SHP77 (cell line): Measurements from ENCODE around the gene AGMO.

ENCODE experiments used
- DNase-seq, 2 experiments: peaks; one replicate each; lab custom pipeline; 2025; lab: John Stamatoyannopoulos, UW

AGMO gene

DNA sequence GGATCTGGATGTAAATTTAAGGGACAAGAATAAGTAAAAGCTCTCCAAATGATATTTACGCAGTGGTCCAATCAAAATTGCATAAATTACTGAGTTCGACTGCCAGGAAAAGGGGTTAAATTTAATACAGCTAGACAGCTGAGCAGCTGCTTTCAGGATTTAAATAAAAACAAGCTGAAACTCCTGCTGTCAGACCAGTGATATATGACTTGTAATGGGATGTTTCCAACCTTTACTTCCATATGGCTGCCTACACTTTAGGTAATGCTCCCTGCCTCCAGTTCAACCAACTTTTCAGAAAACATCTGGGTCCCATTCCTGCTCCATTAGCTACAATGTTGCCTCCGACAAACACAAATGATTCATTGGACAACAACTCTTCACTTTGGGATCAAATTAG, 333.0 kb downstream of the AGMO start:
- peak in 1 of 2 experiments; percentile 7 for DNase-seq

DNA sequence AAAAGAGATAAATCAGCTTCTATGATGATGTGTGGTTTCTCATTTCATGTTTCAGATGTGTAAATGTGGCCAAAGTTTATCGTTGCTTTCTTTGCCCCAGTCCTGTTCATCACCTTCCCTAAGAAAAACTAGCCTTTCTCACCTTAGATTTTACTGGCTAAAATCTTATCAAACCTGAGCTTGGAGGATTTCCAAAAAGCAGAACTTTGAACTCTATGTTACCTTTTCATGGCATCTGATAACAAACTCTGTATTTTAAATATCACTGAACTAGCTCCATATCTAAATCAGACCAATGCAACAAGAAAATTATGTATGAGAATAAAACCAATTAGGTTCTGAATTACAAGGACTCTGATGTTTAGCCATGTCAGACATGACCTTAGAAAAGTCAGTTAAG, 335.8 kb downstream of the AGMO start:
- no peak for DNase-seq

DNA sequence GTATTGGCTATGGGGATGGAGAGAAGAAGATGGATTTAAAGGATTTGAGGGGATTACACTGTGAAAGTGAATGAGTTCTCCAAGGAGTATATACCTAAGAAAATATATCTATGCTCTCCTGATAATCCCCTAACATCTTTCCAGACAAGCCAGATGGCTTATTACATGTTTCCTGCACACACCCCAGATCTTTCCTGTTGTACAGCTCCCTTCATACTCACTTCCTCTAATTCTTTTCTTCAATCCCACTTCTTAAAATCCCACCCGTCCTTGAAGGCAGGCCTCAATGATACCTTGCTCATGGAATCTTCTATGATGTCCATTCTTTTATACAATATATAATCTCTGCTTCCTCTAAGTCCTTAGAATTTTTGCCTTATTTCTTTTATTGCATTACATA, 342.1 kb downstream of the AGMO start:
- no peak for DNase-seq

- DNase-seq = no peak
Measured at GRCh38 chr7:15218261-15218660, 343.6 kb downstream of the AGMO start.

- no peak for DNase-seq
Measured at GRCh38 chr7:15215616-15216015, 346.2 kb downstream of the AGMO start.

- no peak for DNase-seq
Measured at GRCh38 chr7:15214976-15215375, 346.8 kb downstream of the AGMO start.

DNA sequence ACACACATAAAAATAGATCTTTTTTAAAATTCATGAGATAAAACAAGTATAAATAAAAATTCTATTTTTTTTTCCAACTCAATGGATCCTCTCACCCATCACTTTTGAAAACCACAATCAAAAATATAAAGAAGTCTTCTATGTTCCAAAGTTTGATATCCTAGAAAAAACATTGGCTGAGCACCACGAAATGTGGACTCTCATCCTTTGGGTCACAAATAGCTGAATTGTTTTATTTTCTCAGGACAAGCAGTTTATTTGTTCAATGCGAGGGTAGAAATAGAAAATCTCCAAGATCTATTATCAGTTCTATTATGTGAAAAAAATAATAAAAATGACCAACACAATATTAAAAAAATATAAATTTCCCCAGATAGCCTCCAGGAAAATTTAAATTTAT, 348.7 kb downstream of the AGMO start:
- DNase-seq = no peak

DNA sequence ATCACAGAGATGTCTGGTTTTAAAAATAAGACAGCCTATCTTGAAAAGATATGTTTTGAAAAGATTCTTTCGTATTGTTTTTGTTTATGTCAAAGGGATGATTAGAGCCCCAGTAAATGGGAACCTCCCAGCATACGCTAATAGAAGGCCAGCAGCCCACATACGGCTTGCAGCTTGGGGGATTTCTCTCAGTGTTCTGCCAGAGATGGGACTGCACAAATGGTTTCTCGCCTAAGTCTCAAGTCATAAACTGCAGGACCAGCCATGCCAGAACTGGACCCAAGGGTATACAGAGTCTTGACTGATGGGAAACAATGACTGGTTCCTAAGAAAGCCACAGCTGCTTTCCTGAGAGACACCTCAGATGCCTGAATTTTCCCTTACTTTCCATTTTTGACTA, 352.4 kb downstream of the AGMO start:
- DNase-seq = no peak

DNA sequence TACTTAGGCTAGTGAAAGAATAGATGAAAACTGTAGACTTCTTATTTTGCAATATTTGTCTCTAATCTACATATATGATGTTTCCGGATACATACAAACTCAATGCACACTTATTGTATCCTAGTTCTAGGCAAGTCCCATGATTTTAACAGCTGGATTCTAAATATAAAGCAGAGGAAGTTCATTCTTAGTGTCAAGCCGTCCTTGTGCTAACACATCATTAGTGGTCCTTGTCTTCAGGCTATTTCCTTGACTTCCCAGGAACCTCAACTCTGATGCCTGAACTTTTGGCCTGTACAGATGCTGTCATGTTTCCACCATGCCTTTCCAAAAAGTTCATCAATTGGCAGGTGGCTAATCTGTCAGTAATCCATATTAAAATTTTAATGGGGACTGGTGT, 357.4 kb downstream of the AGMO start:
- DNase-seq = no peak

DNA sequence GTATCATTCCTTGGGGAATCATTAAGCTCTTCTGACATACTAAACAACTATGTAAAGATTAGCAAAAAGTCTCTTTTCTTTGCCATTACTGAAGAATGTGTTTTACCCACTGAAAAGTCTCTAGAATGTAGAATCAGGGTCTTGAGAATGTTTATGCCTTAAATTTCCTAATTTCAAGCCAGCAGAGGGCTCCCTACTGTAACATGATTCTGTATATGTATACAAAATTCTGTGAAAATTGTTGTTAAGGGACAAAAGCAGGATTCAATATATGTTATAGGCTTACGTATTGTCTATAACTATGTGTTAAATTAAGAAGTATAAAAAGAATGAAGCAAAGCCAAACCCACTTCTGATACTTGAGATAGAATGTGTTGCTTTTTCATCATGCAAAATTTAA, 362.3 kb downstream of the AGMO start:
- DNase-seq = peak in 1 of 2 experiments; percentile 16

DNA sequence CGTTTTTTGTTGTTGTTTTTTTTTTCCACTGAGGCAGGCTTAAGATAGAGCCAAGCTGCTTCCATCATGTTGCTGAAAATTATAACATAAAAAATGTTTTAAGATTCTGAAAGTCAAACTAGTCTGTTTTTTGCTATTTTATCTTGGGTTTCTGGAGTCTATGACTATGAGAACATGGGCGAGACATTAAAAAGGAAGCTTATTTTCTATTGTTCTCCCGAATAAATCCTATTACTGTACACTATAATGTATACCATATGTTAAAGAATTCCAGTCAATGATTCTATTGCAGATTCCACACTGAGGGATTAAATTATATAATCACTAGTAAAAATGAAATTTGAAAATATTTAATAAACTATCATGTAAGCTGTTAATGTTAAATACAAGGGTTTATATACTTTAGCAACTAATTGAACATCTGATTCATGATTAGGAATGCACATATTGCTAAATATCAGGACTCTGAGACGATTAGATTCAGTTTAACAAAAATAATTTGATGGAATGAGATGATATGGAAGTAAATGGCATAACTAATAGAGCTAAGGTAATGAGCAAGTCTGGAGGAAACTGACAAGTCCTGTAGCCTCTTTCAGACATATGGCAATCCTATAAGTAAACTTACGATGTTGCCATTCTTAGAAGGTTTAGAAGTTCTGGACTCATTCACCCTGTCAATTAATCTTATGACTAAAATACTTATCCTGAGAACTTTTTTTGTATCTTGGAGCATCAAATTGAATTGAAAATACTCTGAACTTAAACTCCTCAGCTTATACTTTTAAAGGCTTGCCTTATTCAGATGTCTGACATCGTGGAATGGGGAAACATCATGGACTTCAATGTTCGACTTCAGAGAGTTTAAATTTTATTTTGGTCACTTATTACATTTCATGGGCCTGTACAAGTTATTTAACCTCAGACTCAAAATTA, 364.5 kb downstream of the AGMO start:
- DNase-seq = no peak

DNA sequence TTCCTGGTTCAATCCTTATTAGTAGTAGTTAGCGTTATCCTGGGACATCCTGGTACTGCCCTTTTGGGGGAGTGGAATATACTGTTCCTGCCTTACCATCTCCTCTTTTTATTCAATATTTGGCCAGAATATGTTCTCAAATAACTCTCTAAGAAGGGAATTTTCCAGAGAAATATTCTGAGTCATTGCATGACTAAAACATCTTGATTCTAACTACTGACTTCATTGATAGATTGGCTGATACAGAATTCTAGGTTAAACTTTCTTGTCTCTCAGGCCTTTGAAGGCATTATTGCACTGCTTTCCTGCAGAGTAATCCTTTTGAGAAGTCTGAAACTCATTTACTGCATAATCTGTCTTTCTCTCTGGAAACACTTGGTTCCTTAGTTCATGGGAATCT, 383.8 kb downstream of the AGMO start:
- no peak for DNase-seq

GRCh38 chr7:15176089-15176488, 385.7 kb downstream of the AGMO start:
- DNase-seq = no peak

GRCh38 chr7:15175152-15175551, 386.7 kb downstream of the AGMO start:
- DNase-seq = no peak

DNA sequence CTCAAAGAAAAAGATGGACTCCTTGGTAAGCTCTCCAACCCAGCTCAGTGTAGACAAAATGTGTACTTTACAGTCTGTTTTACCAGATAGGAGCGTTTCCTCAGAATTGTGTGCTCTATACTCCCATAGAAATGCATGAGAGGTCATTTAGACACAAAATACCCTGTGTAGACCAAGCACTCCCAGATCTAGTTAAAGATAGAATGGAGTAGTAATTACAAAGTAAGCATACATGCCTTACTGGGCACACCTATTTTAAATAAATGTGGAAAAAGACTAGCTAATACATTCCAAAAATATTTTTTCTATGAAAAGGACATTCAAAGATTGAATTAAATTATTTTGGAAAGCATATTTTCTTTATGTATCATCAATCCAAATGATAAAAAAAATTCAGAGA, 387.3 kb downstream of the AGMO start:
- no peak for DNase-seq

- DNase-seq = peak in 1 of 2 experiments; percentile 8
Measured at GRCh38 chr7:15168489-15168888, 393.3 kb downstream of the AGMO start.

GRCh38 chr7:15167912-15168311, 393.9 kb downstream of the AGMO start:
- peak; percentile 92 to 93 for DNase-seq

DNA sequence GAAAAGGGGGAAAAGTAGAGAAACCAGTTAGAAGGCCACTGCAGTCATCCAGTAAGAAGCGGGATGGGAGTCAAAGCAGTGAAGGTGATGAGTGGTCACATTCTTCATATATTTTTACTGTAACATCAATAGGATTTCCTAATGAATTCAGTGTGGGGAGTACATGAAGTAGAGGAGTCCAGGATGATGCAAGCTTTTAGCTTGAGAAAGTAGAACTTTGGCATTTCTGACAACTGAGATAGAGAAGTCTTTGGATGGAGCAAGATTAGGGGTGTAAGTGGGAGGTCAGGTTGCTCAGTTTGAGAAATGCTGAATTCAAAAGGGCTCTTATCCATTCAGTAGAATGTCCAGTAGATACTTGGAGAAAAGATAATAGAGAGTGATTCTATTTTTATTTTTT, 395.2 kb downstream of the AGMO start:
- no peak for DNase-seq

- DNase-seq = no peak
Measured at GRCh38 chr7:15159261-15159660, 402.6 kb downstream of the AGMO start.

DNA sequence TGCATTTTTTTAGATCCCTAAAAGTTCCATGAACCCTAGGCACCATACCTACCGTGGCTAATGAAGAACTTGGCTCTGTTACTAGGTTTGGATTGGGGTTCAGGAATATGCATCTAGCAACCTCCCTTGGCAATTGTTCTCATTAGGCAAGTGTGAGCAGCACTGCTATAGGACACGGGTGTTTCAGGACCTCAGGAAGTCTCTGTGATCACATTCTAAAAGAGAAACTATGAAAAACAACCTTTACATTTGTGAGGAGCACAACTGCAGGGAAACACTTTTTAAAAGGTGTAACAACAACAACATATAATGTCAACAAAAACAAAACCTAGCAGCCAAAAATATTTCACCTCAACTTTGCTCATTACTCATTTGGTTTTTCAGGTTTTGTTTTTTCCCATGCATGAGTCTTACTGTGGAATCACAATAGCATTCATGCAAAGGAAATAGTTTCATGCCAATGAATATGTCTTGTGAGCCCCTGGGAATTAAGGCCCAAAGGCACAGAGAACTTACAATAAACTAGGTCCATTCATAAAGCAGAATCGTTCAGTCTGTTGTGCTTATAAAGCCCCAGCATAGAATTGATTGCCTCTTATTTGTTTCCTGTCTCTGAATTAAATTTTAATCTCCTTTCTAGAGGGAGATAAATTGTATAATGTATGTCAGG, 403.5 kb downstream of the AGMO start:
- DNase-seq = no peak
